Liver (tissue), 3 donors: ENCODE results near the gene ASXL2.

Source experiments
- FOXA1 ChIP-seq: IDR thresholded peaks from 2 replicates; pipeline ENCODE4 v1.6.1; 2016; ENCODE audit warnings: antibody characterized with exemption
- GABPA ChIP-seq, 2 donors: IDR thresholded peaks in 1 of 2; conservative IDR thresholded peaks in 1 of 2; 2 replicates each; pipeline ENCODE4 v1.6.1; 2016; ENCODE audit warnings: antibody characterized with exemption in 2 of 2, mild to moderate bottlenecking in 1 of 2, moderate library complexity in 1 of 2
- HNF4G ChIP-seq: IDR thresholded peaks from 2 replicates; pipeline ENCODE4 v1.6.1; 2016; ENCODE audit warnings: antibody characterized with exemption
- NR2F2 ChIP-seq: IDR thresholded peaks from 2 replicates; pipeline ENCODE4 v1.6.1; 2016; ENCODE audit warnings: antibody characterized with exemption
- RAD21 ChIP-seq, 2 donors: IDR thresholded peaks; 2 replicates each; pipeline ENCODE4 v1.6.1; 2016; ENCODE audit warnings: antibody characterized with exemption in 2 of 2, mild to moderate bottlenecking in 2 of 2
- RXRA ChIP-seq, 2 donors: IDR thresholded peaks; 2 replicates each; pipeline ENCODE4 v1.6.1; 2017 to 2018; ENCODE audit warnings: antibody characterized with exemption in 2 of 2, mild to moderate bottlenecking in 1 of 2
- SP1 ChIP-seq: IDR thresholded peaks from 2 replicates; pipeline ENCODE4 v1.6.1; 2018; ENCODE audit warnings: antibody characterized with exemption, mild to moderate bottlenecking
- TAF1 ChIP-seq: conservative IDR thresholded peaks from 2 replicates; pipeline ENCODE4 v1.6.1; 2016; ENCODE audit warnings: antibody characterized with exemption, mild to moderate bottlenecking
- YY1 ChIP-seq: IDR thresholded peaks from 2 replicates; pipeline ENCODE4 v1.6.1; 2016; ENCODE audit warnings: antibody characterized with exemption, mild to moderate bottlenecking
- TF ChIP-seq, protein P1 (sequence below): fragments of 150-350 bp; IDR thresholded peaks from 2 replicates; pipeline ENCODE4 v1.5.1; 2017; ENCODE audit warnings: improper control_type of control experiment, low read depth, low read length; ENCODE audit not compliant: missing input control
- TF ChIP-seq, protein P2 (sequence below): IDR thresholded peaks from 2 replicates; pipeline ENCODE4 v1.6.1; 2016; ENCODE audit warnings: antibody characterized with exemption
- TF ChIP-seq, protein P3 (sequence below): IDR thresholded peaks from 2 replicates; pipeline ENCODE4 v1.6.1; 2016; ENCODE audit warnings: antibody characterized with exemption
- TF ChIP-seq, protein P4 (sequence below): IDR thresholded peaks from 2 replicates; pipeline ENCODE4 v1.6.1; 2016; ENCODE audit warnings: antibody characterized with exemption, mild to moderate bottlenecking
- donor health status: healthy.
- donor health status: healthy.

DNA sequence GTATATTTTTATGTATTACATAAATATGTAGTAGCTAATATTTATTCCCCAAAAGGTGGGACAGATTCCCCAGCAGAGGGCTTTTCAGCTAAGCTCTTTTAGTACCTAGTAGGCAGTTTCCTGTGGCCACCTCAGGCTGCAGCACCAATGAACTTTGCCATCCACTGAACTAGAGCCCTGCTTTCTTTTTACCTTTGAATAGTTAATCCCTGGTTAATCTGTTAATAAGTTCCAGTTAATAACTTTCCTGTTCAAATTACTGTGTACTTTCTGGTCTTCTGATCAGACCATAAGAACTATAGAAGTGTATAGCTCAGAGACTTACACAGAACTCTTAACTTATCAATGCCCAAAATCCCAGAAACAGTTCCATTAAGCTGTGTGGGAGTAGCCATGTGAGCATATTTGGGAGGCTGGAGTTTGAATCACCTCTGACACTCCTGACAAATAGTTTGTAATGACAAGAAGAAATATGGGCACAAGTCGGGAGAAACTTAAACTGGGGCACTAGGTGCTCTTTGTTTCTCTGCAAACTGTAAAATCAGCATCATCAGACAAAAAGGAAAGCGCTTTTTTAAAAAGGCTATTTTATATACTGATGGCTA is 40.0 kb downstream of the ASXL2 start:
- no peak for TF ChIP-seq RAD21 (IDR thresholded peaks at IDR 0.05)
- peak; percentile 30 to 38 for TF ChIP-seq RXRA (IDR thresholded peaks at IDR 0.05)
- TF ChIP-seq, protein P1, sequence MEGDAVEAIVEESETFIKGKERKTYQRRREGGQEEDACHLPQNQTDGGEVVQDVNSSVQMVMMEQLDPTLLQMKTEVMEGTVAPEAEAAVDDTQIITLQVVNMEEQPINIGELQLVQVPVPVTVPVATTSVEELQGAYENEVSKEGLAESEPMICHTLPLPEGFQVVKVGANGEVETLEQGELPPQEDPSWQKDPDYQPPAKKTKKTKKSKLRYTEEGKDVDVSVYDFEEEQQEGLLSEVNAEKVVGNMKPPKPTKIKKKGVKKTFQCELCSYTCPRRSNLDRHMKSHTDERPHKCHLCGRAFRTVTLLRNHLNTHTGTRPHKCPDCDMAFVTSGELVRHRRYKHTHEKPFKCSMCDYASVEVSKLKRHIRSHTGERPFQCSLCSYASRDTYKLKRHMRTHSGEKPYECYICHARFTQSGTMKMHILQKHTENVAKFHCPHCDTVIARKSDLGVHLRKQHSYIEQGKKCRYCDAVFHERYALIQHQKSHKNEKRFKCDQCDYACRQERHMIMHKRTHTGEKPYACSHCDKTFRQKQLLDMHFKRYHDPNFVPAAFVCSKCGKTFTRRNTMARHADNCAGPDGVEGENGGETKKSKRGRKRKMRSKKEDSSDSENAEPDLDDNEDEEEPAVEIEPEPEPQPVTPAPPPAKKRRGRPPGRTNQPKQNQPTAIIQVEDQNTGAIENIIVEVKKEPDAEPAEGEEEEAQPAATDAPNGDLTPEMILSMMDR, result no peak
- no peak for TF ChIP-seq FOXA1
- TF ChIP-seq SP1, result peak; percentile 44
- TF ChIP-seq, protein P2, sequence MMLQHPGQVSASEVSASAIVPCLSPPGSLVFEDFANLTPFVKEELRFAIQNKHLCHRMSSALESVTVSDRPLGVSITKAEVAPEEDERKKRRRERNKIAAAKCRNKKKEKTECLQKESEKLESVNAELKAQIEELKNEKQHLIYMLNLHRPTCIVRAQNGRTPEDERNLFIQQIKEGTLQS, result no peak
- TF ChIP-seq, protein P3, sequence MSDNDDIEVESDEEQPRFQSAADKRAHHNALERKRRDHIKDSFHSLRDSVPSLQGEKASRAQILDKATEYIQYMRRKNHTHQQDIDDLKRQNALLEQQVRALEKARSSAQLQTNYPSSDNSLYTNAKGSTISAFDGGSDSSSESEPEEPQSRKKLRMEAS, result no peak
- TF ChIP-seq HNF4G, result no peak
- no peak for TF ChIP-seq TAF1
- TF ChIP-seq YY1, result peak; percentile 19
- TF ChIP-seq GABPA (IDR thresholded peaks at IDR 0.05 in 1 of 2, conservative IDR thresholded peaks at IDR 0.05 in 1 of 2), result no peak
- TF ChIP-seq, protein P4, sequence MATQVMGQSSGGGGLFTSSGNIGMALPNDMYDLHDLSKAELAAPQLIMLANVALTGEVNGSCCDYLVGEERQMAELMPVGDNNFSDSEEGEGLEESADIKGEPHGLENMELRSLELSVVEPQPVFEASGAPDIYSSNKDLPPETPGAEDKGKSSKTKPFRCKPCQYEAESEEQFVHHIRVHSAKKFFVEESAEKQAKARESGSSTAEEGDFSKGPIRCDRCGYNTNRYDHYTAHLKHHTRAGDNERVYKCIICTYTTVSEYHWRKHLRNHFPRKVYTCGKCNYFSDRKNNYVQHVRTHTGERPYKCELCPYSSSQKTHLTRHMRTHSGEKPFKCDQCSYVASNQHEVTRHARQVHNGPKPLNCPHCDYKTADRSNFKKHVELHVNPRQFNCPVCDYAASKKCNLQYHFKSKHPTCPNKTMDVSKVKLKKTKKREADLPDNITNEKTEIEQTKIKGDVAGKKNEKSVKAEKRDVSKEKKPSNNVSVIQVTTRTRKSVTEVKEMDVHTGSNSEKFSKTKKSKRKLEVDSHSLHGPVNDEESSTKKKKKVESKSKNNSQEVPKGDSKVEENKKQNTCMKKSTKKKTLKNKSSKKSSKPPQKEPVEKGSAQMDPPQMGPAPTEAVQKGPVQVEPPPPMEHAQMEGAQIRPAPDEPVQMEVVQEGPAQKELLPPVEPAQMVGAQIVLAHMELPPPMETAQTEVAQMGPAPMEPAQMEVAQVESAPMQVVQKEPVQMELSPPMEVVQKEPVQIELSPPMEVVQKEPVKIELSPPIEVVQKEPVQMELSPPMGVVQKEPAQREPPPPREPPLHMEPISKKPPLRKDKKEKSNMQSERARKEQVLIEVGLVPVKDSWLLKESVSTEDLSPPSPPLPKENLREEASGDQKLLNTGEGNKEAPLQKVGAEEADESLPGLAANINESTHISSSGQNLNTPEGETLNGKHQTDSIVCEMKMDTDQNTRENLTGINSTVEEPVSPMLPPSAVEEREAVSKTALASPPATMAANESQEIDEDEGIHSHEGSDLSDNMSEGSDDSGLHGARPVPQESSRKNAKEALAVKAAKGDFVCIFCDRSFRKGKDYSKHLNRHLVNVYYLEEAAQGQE, result no peak
- no peak for TF ChIP-seq NR2F2
